Measurements from ENCODE around the gene EPB41L1.

- TF ChIP-seq, protein P1, sequence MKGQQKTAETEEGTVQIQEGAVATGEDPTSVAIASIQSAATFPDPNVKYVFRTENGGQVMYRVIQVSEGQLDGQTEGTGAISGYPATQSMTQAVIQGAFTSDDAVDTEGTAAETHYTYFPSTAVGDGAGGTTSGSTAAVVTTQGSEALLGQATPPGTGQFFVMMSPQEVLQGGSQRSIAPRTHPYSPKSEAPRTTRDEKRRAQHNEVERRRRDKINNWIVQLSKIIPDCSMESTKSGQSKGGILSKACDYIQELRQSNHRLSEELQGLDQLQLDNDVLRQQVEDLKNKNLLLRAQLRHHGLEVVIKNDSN (IDR thresholded peaks at IDR 0.05): no peak
- TF ChIP-seq, protein P2, sequence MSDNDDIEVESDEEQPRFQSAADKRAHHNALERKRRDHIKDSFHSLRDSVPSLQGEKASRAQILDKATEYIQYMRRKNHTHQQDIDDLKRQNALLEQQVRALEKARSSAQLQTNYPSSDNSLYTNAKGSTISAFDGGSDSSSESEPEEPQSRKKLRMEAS (IDR thresholded peaks at IDR 0.05): no peak
- TF ChIP-seq, protein P3, sequence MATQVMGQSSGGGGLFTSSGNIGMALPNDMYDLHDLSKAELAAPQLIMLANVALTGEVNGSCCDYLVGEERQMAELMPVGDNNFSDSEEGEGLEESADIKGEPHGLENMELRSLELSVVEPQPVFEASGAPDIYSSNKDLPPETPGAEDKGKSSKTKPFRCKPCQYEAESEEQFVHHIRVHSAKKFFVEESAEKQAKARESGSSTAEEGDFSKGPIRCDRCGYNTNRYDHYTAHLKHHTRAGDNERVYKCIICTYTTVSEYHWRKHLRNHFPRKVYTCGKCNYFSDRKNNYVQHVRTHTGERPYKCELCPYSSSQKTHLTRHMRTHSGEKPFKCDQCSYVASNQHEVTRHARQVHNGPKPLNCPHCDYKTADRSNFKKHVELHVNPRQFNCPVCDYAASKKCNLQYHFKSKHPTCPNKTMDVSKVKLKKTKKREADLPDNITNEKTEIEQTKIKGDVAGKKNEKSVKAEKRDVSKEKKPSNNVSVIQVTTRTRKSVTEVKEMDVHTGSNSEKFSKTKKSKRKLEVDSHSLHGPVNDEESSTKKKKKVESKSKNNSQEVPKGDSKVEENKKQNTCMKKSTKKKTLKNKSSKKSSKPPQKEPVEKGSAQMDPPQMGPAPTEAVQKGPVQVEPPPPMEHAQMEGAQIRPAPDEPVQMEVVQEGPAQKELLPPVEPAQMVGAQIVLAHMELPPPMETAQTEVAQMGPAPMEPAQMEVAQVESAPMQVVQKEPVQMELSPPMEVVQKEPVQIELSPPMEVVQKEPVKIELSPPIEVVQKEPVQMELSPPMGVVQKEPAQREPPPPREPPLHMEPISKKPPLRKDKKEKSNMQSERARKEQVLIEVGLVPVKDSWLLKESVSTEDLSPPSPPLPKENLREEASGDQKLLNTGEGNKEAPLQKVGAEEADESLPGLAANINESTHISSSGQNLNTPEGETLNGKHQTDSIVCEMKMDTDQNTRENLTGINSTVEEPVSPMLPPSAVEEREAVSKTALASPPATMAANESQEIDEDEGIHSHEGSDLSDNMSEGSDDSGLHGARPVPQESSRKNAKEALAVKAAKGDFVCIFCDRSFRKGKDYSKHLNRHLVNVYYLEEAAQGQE (IDR thresholded peaks at IDR 0.05; ENCODE audit: low read depth): no peak
- no peak for TF ChIP-seq RAD21 (IDR thresholded peaks at IDR 0.05; ENCODE audit: low read depth)
- TF ChIP-seq EGR1 (IDR thresholded peaks at IDR 0.05): no peak
- TF ChIP-seq YY1 (IDR thresholded peaks at IDR 0.05; ENCODE audit: low read depth): no peak
- no peak for TF ChIP-seq FOXM1 (IDR thresholded peaks at IDR 0.05; ENCODE audit: borderline replicate concordance, low read depth)
Measured at GRCh38 chr20:36180323-36180722, 25.8 kb downstream of the EPB41L1 start.

Measured in Ishikawa (cell line).